SU-DHL-6 (cell line): Measurements from ENCODE around the gene CACNG3.

Experiments used
- H2AFZ ChIP-seq: fragments of 200-600 bp; sonication (generic); 2 replicates; pipeline ENCODE4 v1.6.1; 2014; ENCODE audit warnings: low read depth, mild to moderate bottlenecking, moderate library complexity, mixed read lengths, antibody characterized with exemption, low read length; ENCODE audit not compliant: severe bottlenecking
- H3F3A ChIP-seq: fragments of 200-600 bp; shearing (Covaris generic); 2 replicates; pipeline ENCODE4 v1.6.0; 2016; ENCODE audit warnings: antibody characterized with exemption, mild to moderate bottlenecking; ENCODE audit not compliant: insufficient read depth
- H3K27ac ChIP-seq: fragments of 200-600 bp; sonication (generic); 2 replicates; pipeline ENCODE4 v1.5.1; 2016; ENCODE audit warnings: low read depth, mild to moderate bottlenecking, low read length, moderate library complexity, mixed read lengths
- H3K27me3 ChIP-seq: fragments of 200-600 bp; sonication (generic), shearing (Covaris generic); 2 replicates; pipeline ENCODE4 v1.6.0; 2014; ENCODE audit warnings: mild to moderate bottlenecking, low read length
- H3K36me3 ChIP-seq: fragments of 200-600 bp; sonication (generic); 2 replicates; pipeline ENCODE4 v1.6.1; 2014; ENCODE audit warnings: mild to moderate bottlenecking, low read length, mixed read lengths
- H3K4me2 ChIP-seq: fragments of 300-600, 200-600 bp; shearing (Covaris generic), sonication (generic); 2 replicates; pipeline ENCODE4 v1.6.0; 2014; ENCODE audit warnings: low read length, low read depth, mild to moderate bottlenecking; ENCODE audit not compliant: poor library complexity, severe bottlenecking
- H3K4me3 ChIP-seq: fragments of 200-600 bp; sonication (generic); 2 replicates; pipeline ENCODE4 v1.5.1; 2014; ENCODE audit warnings: antibody characterized with exemption, low read length, mild to moderate bottlenecking, mixed read lengths; ENCODE audit not compliant: insufficient read depth, poor library complexity, severe bottlenecking
- H3K79me2 ChIP-seq: fragments of 200-600 bp; sonication (generic); 2 replicates; pipeline ENCODE4 v1.6.1; 2014; ENCODE audit warnings: mild to moderate bottlenecking, low read length, moderate library complexity; ENCODE audit not compliant: insufficient read depth
- H3K9ac ChIP-seq: fragments of 200-600 bp; sonication (generic); 2 replicates; pipeline ENCODE4 v1.7.0; 2014; ENCODE audit warnings: mild to moderate bottlenecking, low read length
- H3K9me2 ChIP-seq: fragments of 200-600 bp; sonication (generic); replicated peaks from 2 replicates; pipeline ENCODE4 v1.6.1; 2014; ENCODE audit warnings: low read length; ENCODE audit not compliant: insufficient read depth
- H3K9me3 ChIP-seq: fragments of 200-600 bp; sonication (generic); 2 replicates; pipeline ENCODE4 v1.6.1; 2014; ENCODE audit warnings: low read length, mixed read lengths; ENCODE audit not compliant: insufficient read depth
- H4K20me1 ChIP-seq: fragments of 200-600 bp; sonication (generic); 2 replicates; pipeline ENCODE4 v1.6.1; 2014; ENCODE audit warnings: low read depth, mild to moderate bottlenecking, antibody characterized with exemption, low read length, moderate library complexity, mixed read lengths
- CTCF ChIP-seq: fragments of 200-600 bp; sonication (generic); IDR thresholded peaks from one replicate; pipeline ENCODE4 v1.5.1; 2017; ENCODE audit warnings: antibody characterized with exemption, mild to moderate bottlenecking, low read length, moderate library complexity; ENCODE audit not compliant: insufficient read depth, poor library complexity, severe bottlenecking
- EZH2phosphoT487 ChIP-seq: fragments of 200-600 bp; sonication (generic), shearing (Covaris generic); conservative IDR thresholded peaks from 2 replicates; pipeline ENCODE4 v1.6.1; 2018; ENCODE audit warnings: mild to moderate bottlenecking, antibody characterized with exemption, low read length, moderate library complexity, mixed read lengths

The CACNG3 gene

DNA sequence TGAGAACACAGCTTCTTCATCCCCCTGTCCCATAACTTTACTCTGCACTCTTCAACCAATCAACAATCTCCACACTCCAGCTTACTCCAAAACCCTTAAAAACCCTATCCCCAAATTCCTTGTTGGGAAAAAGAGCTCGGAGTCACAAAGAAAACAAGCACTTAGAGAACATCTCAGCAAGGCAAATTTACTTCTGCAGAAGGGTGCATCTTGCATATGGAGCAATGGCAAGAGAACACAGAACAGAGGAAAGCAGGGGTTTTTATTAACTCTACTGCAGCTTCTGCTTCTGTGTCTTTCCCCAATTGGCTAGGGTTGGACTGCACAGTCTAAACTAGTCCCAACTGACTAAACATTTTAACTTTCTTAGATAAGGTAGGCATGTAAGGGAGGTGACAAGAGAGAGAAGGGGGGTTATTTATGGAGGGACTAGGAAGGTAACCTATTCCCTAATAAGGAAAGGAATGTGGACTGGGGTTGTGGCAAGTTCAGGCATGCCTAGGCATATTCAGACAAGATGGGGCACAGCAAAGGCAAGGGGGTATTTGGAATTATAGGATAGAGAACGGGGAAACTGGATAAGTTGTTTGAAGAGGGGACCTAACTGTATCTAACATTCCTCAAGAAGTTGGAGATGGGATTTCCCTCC lies 125.5 kb downstream of the CACNG3 start:
- Histone ChIP-seq H3K27ac (no peak overlapping the region), H3K4me2 (no peak overlapping the region), H2AFZ (no peak overlapping the region), H3K9ac (no peak overlapping the region), H3K9me2 (no peaks in the 10 kb centered on the region), H3F3A (no peaks in the 10 kb centered on the region), H3K27me3 (no peaks in the 10 kb centered on the region), H3K9me3 (peaks cover 10% of the 10 kb centered on the region; the same call in 1 of the 2 replicates), H3K79me2 (no peaks in the 10 kb centered on the region), H3K4me3 (no peak overlapping the region), H4K20me1 (no peaks in the 10 kb centered on the region), H3K36me3 (no peaks in the 10 kb centered on the region)
- TF ChIP-seq CTCF (no peak), EZH2phosphoT487 (no peak)

DNA sequence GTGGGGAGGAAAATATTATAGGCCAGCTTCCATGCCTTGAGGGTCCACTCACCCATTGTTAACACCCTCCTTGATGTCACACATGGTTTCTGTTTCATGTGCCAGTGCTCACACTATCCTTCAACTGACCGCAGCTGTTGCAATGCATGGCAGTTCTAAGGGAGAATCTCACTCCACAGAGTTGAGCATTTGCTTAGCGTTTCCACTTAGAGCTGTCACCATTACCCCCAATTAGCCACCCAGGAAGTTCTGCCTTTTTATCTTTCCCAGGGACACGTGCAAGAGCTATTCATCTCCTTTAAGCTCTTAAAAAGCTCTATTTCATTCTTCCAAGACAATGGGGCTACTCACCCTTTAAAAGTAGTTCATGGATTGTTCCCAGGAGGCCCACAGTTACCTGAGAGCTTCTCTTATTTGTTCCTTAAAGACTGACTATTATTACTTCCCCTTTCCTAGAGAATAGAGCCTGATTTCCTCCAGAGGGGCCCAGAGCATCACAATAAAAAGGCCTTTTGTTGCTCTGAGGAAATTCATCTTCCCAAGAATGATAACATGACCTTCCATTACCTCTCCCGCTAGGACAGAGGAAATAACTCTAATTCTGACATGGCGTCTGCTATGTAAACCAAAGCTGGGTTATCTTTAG lies 126.8 kb downstream of the CACNG3 start:
- Histone ChIP-seq H3K9ac (no peak overlapping the region), H2AFZ (no peak overlapping the region), H3K4me3 (no peak overlapping the region), H3K27me3 (no peaks in the 10 kb centered on the region), H4K20me1 (no peaks in the 10 kb centered on the region), H3K4me2 (no peak overlapping the region), H3K9me2 (no peaks in the 10 kb centered on the region), H3K79me2 (no peaks in the 10 kb centered on the region), H3F3A (no peaks in the 10 kb centered on the region), H3K27ac (no peak overlapping the region), H3K36me3 (no peaks in the 10 kb centered on the region), H3K9me3 (0 out of 2 replicates have a peak, but pooled peaks cover 5% of the 10 kb centered on the region)
- TF ChIP-seq EZH2phosphoT487, result no peak
- no peak for TF ChIP-seq CTCF

DNA sequence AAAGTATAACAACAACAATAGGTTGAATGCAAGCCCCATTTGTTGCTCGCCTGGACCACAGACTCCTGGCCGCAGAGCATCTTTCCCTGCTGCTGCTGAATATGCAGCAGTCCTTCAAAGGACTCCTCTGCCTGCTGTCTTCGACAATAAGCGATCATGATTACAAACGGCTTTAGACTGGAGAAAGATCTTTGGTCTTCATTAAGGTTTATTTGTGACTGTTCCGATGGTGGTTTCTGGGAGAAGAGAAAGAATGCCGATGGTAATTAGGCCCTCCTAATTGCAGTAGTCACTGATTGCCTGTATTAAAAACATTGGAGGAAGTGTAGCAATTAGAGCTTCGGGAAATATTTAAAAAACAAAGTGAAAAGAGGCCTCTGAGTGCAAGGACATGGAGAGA lies 138.2 kb downstream of the CACNG3 start:
- H2AFZ ChIP-seq, result no peak overlapping the region
- no peaks in the 10 kb centered on the region for H3K9me3 ChIP-seq
- no peak overlapping the region for H3K27ac ChIP-seq
- no peaks in the 10 kb centered on the region for H3K79me2 ChIP-seq
- H3K4me3 ChIP-seq, result no peak overlapping the region
- H3K4me2 ChIP-seq, result no peak overlapping the region
- no peaks in the 10 kb centered on the region for H3K27me3 ChIP-seq
- no peak overlapping the region for H3K9ac ChIP-seq
- H4K20me1 ChIP-seq, result no peaks in the 10 kb centered on the region
- TF ChIP-seq EZH2phosphoT487 (no peak), CTCF (no peak)
- no peaks in the 10 kb centered on the region for H3K36me3 ChIP-seq
- H3K9me2 ChIP-seq, result no peaks in the 10 kb centered on the region
- no peaks in the 10 kb centered on the region for H3F3A ChIP-seq
